Upper lobe of right lung (tissue), 1 donor: ENCODE results near the gene HOXA7. TPM values are rescaled to one million over a fixed set of nuclear protein-coding genes. Genes with fewer than 3 reads are reported as not detected.
A peak's percentile ranks its signal among the peaks of the same experiment; 100 is the strongest.

Experiments
- ATAC-seq: fragments of 200-7000 bp; cut with Tn5 transposase; one replicate; pipeline ENCODE4 v1.9.1; 2020; ENCODE audit warnings: mild to moderate bottlenecking, moderate library complexity
- DNase-seq: peaks from one replicate; pipeline ENCODE4 v3.0.0-alpha.2; 2020
- H3K27ac ChIP-seq: fragments of 200-600 bp; one replicate; pipeline ENCODE4 v1.8.0; 2022
- H3K27me3 ChIP-seq: fragments of 200-600 bp; one replicate; pipeline ENCODE4 v1.8.0; 2022; ENCODE audit warnings: mild to moderate bottlenecking
- H3K36me3 ChIP-seq: fragments of 200-600 bp; one replicate; pipeline ENCODE4 v1.8.0; 2022
- H3K4me1 ChIP-seq: fragments of 200-600 bp; one replicate; pipeline ENCODE4 v1.8.0; 2022
- H3K4me3 ChIP-seq: fragments of 200-600 bp; one replicate; pipeline ENCODE4 v1.8.0; 2022; ENCODE audit warnings: mild to moderate bottlenecking
- H3K9me3 ChIP-seq: fragments of 200-600 bp; one replicate; pipeline ENCODE4 v1.8.0; 2022
- intact Hi-C: fragments of 100-400 bp; cut with DNase I; formaldehyde crosslinking; loops from one replicate; pipeline ENCODE4 v1.11.0; 2022
- total RNA-seq: library from RNA; stranded (reverse); fragmentation: NEBNext Ultra II Directional; extraction: Animal tissue kit (Norgen Biotek cat#: 25700); gene quantifications from one replicate; pipeline ENCODE4 v1.2.1, GENCODE V29; 2021
- TF ChIP-seq, protein P1 (sequence below): fragments of 200-600 bp; IDR thresholded peaks from one replicate; pipeline ENCODE4 v1.8.0; 2022; ENCODE audit warnings: antibody characterized with exemption
- donor health status: DM: no; HTN: yes; CAD: no; lungs with severe emphysema.

The HOXA7 gene
- total RNA-seq, 1 donor from 2014 or later: 2.9 TPM

GRCh38 chr7:27165089-27165995 is 8.9 kb upstream of the HOXA7 start, which contains the start of gene HOXA9:
Gene HOXA9 (minus strand): TSS chr7:27165537. CDS start chr7:27165457, 80 bp downstream.
- TF ChIP-seq, protein P1, sequence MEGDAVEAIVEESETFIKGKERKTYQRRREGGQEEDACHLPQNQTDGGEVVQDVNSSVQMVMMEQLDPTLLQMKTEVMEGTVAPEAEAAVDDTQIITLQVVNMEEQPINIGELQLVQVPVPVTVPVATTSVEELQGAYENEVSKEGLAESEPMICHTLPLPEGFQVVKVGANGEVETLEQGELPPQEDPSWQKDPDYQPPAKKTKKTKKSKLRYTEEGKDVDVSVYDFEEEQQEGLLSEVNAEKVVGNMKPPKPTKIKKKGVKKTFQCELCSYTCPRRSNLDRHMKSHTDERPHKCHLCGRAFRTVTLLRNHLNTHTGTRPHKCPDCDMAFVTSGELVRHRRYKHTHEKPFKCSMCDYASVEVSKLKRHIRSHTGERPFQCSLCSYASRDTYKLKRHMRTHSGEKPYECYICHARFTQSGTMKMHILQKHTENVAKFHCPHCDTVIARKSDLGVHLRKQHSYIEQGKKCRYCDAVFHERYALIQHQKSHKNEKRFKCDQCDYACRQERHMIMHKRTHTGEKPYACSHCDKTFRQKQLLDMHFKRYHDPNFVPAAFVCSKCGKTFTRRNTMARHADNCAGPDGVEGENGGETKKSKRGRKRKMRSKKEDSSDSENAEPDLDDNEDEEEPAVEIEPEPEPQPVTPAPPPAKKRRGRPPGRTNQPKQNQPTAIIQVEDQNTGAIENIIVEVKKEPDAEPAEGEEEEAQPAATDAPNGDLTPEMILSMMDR: no peak
- H3K36me3 ChIP-seq: no peaks in the 10 kb centered on the region
- intact Hi-C loops: loop anchor here (10.0 kb wide), 2 partner anchors 1271 to 1301 kb away; no protein-coding TSS in a partner anchor
- DNase-seq (peak; percentile 76), ATAC-seq (peak; percentile 25)
- peaks cover 32% of the 10 kb centered on the region for H3K4me1 ChIP-seq
- peaks cover 94% of the 10 kb centered on the region for H3K27me3 ChIP-seq
- peak within 1 kb of the TSS; percentile 39 for H3K4me3 ChIP-seq
- no peak within 1 kb of the TSS for H3K27ac ChIP-seq
- H3K9me3 ChIP-seq: no peaks in the 10 kb centered on the region

GRCh38 chr7:27164367-27165088 is 8.1 kb upstream of the HOXA7 start:
- peaks cover 30% of the 10 kb centered on the region for H3K4me1 ChIP-seq
- no peak overlapping the region for H3K27ac ChIP-seq
- DNase-seq (peak; percentile 70), ATAC-seq (no peak)
- H3K27me3 ChIP-seq: peaks cover 94% of the 10 kb centered on the region
- TF ChIP-seq, protein P1: no peak
- H3K9me3 ChIP-seq: no peaks in the 10 kb centered on the region
- no peaks in the 10 kb centered on the region for H3K36me3 ChIP-seq
- peak overlapping the region; percentile 39 for H3K4me3 ChIP-seq
- intact Hi-C loops: loop anchor here (10.0 kb wide), 2 partner anchors 1270 to 1300 kb away; no protein-coding TSS in a partner anchor

- intact Hi-C loops: loop anchor here (10.0 kb wide), 2 partner anchors 1269 to 1299 kb away; no protein-coding TSS in a partner anchor
- no peaks in the 10 kb centered on the region for H3K36me3 ChIP-seq
- peaks cover 94% of the 10 kb centered on the region for H3K27me3 ChIP-seq
- no peak for ATAC-seq
- H3K9me3 ChIP-seq: no peaks in the 10 kb centered on the region
- peak overlapping the region; percentile 39 for H3K4me3 ChIP-seq
- TF ChIP-seq, protein P1: no peak
- H3K4me1 ChIP-seq: peaks cover 29% of the 10 kb centered on the region
- DNase-seq: no peak
- H3K27ac ChIP-seq: no peak overlapping the region
Observed at GRCh38 chr7:27164045-27164366, 7.5 kb upstream of the HOXA7 start.

GRCh38 chr7:27163288-27164044 is 7.0 kb upstream of the HOXA7 start:
- DNase-seq: peak; percentile 13
- Histone ChIP-seq H3K27me3 (peaks cover 93% of the 10 kb centered on the region), H3K9me3 (no peaks in the 10 kb centered on the region), H3K36me3 (no peaks in the 10 kb centered on the region), H3K4me1 (peaks cover 29% of the 10 kb centered on the region), H3K27ac (no peak overlapping the region), H3K4me3 (no peak overlapping the region)
- no peak for ATAC-seq
- intact Hi-C loops: loop anchor here (10.0 kb wide), 2 partner anchors 1269 to 1299 kb away; no protein-coding TSS in a partner anchor
- TF ChIP-seq, protein P1: no peak
